Activated CD8-positive, alpha-beta T cell treated with anti-CD3 and anti-CD28 coated beads, Interleukin-2, amount 10 ng/mL, durations not matched to agents 7 days and 5 days (primary cell): ENCODE data around the gene GRIK2. TPM values are rescaled to one million over a fixed set of nuclear protein-coding genes. Genes with fewer than 3 reads are reported as not detected.
"Not testable (repeated sequence)": the region's sequence is repeated elsewhere in the genome, so short reads cannot be mapped to it uniquely, and the experiment has no call there.

Source experiments
- ATAC-seq: fragments of 150-1000 bp; cut with Tn5 transposase; one replicate; pipeline ENCODE4 v1.10.0; 2021; ENCODE audit warnings: moderate library complexity
- CTCF ChIA-PET: fragments of 350-600 bp; sonication (Branson Sonifier 250); formaldehyde crosslinking; loops from one replicate; lab custom pipeline; 2021; ENCODE audit warnings: antibody characterized with exemption; lab: Charles Lee
- POLR2A ChIA-PET: fragments of 350-600 bp; sonication (Branson Sonifier 250); formaldehyde crosslinking; loops from one replicate; lab custom pipeline; 2021; ENCODE audit warnings: antibody characterized with exemption; lab: Charles Lee
- DNase-seq: peaks from one replicate; pipeline ENCODE4 v3.0.0-alpha.2; 2020
- H3K27ac Mint-ChIP-seq: one replicate; pipeline ENCODE4 v1.8.0; 2021; ENCODE audit warnings: mild to moderate bottlenecking, mixed read lengths
- H3K27me3 Mint-ChIP-seq: one replicate; pipeline ENCODE4 v1.8.0; 2021; ENCODE audit warnings: low read depth, mixed read lengths
- H3K36me3 Mint-ChIP-seq: one replicate; pipeline ENCODE4 v1.8.0; 2021; ENCODE audit warnings: low read depth, mixed read lengths
- H3K4me1 Mint-ChIP-seq: one replicate; pipeline ENCODE4 v1.8.0; 2021; ENCODE audit warnings: low read depth, mixed read lengths
- H3K4me3 Mint-ChIP-seq: one replicate; pipeline ENCODE4 v1.8.0; 2021; ENCODE audit warnings: mild to moderate bottlenecking, mixed read lengths
- H3K9me3 Mint-ChIP-seq: one replicate; pipeline ENCODE4 v1.8.0; 2022; ENCODE audit warnings: mixed read lengths; ENCODE audit not compliant: insufficient read depth
- total RNA-seq, 2 experiments: library from RNA; stranded (reverse); gene quantifications; one replicate each; pipeline ENCODE4 v1.2.3, GENCODE V29; 2021

GRIK2 gene
- not detected for total RNA-seq

DNA sequence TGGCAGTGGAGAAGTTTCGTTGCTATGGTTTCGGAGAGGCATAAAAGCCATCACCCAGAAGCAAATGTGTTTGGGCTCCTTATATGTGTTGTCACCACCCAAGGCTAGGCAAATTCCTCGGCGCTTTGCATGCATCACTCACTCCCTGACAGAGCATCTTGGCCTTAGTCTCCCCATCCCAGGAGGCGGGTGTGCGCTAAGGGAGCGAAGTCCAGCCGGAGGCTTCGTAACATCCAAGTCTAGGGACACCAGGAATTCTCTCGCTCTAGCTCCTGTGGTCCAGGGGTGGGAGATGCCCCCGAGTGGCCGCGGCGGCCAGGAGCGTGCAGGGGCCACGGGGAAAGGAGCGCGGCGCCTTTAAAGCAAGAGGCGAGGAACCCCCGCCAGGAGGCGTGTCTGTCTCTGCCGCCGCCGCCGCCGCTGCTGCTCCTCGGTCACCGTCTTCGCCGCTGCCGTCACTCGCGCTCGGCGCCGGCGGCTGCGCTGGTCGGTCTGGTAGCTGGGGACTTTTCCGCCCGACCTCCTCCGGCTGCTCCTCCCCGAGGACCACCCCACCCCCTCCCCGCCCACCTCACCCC, at the start of gene GRIK2:
Gene GRIK2, plus strand, starts transcription at position 458 of the 578 bp plus-strand sequence.
- H3K27ac Mint-ChIP-seq, result no peak within 1 kb of the TSS
- DNase-seq (no peak), ATAC-seq (peak; percentile 33)
- ChIA-PET CTCF (interaction anchor here (1.1 kb wide), 1 partner anchor 10 kb away, joined by 3 read pairs; no protein-coding TSS in a partner anchor), POLR2A (no interaction called here)
- no peaks in the 10 kb centered on the region for H3K9me3 Mint-ChIP-seq
- peaks cover 3% of the 10 kb centered on the region for H3K36me3 Mint-ChIP-seq
- peaks cover 5% of the 10 kb centered on the region for H3K4me1 Mint-ChIP-seq
- peak within 1 kb of the TSS; percentile 5 for H3K4me3 Mint-ChIP-seq
- peaks cover 28% of the 10 kb centered on the region for H3K27me3 Mint-ChIP-seq

DNA sequence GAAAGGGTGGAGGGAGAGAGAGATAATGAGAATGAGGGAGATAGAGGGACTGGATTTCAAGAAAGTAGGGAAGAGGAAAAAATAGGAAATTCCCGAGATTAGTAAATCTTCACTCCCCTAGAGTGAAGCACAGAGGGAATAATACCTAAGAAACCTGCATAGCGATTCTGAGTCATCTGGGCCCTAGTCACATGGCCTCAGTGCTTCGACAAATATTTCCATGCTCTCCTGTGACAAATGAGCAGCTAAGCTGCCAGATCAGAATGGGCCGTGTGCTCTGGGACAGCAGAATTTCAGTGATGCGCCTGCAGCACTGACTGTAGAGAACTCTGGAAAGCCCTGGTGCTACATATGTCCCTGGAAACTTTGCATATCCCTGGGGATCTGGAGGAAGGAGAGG, 48.6 kb upstream of the GRIK2 start:
- H3K4me1 Mint-ChIP-seq, result no peaks in the 10 kb centered on the region
- ChIA-PET CTCF (no interaction called here), POLR2A (no interaction called here)
- ATAC-seq (no peak), DNase-seq (no peak)
- H3K36me3 Mint-ChIP-seq, result no peaks in the 10 kb centered on the region
- no peak overlapping the region for H3K4me3 Mint-ChIP-seq
- no peak overlapping the region for H3K27ac Mint-ChIP-seq
- H3K9me3 Mint-ChIP-seq, result no peaks in the 10 kb centered on the region
- H3K27me3 Mint-ChIP-seq, result no peaks in the 10 kb centered on the region

DNA sequence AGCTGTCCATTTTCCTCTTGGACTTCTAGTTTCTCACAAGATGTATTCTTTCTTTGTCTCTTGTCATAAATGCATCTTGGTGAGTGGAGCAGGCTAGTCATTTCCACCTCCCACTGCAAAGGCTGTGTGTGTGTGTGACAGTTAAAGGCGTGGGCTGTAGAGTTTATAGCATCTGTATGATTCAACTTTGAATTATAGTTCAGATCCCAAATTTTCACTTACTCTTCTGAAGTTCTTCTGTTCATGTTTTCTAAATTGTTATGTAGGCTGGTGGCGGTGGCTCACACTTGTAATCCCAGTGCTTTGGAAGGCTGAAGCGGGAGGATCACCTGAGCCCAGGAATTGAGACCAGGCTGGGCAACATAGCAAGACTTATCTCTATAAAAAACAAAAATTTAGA, 44.7 kb upstream of the GRIK2 start:
- POLR2A ChIA-PET, result no interaction called here
- ATAC-seq (no peak), DNase-seq (no peak)
- H3K9me3 Mint-ChIP-seq, result no peaks in the 10 kb centered on the region
- H3K27ac Mint-ChIP-seq, result no peak overlapping the region
- H3K4me3 Mint-ChIP-seq, result no peak overlapping the region
- no peaks in the 10 kb centered on the region for H3K4me1 Mint-ChIP-seq
- CTCF ChIA-PET, result no interaction called here
- H3K27me3 Mint-ChIP-seq, result no peaks in the 10 kb centered on the region
- H3K36me3 Mint-ChIP-seq, result no peaks in the 10 kb centered on the region

DNA sequence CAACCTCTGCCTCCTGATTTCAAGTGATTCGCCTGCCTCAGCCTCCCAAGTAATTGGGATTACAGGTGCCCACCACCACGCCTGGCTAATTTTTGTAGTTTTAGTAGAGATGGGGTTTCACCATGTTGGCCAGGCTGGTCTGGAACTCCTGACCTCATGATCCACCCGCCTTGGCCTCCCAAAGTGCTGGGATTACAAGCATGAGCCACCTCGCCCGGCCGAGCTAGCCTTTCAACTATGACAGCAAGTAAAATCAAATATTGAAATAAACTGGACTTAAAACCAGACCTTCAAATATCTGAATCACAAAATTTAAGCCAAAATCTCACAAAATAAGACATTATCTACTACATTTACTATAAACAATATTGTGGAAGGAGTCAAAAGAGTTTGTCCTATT, 42.9 kb upstream of the GRIK2 start:
- H3K9me3 Mint-ChIP-seq, H3K36me3 Mint-ChIP-seq, CTCF ChIA-PET, ATAC-seq, H3K27ac Mint-ChIP-seq, H3K4me3 Mint-ChIP-seq, DNase-seq, POLR2A ChIA-PET, H3K27me3 Mint-ChIP-seq, H3K4me1 Mint-ChIP-seq: not testable (repeated sequence)

DNA sequence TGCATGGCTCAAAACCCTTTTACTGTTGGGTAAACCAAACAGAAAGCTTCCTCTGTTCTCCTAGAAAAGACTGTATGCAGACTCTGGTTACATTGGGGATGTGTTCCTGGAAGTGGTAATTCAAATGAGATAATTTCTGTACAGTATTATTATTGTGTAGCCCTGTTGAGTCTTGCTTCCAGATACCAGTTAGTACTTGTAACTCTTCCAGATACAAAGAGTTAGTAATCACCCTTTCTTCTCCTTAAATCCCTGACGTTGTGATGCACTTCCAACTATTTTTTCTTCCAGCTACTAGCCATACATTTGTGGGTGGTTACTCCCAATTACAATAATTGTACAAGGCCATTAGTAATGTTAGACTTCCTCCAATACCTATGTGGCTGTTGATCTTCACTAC, 42.3 kb upstream of the GRIK2 start:
- H3K9me3 Mint-ChIP-seq, result no peaks in the 10 kb centered on the region
- ChIA-PET POLR2A (no interaction called here), CTCF (no interaction called here)
- H3K27ac Mint-ChIP-seq, result no peak overlapping the region
- H3K27me3 Mint-ChIP-seq, result no peaks in the 10 kb centered on the region
- H3K4me3 Mint-ChIP-seq, result no peak overlapping the region
- no peaks in the 10 kb centered on the region for H3K4me1 Mint-ChIP-seq
- ATAC-seq, result no peak
- no peaks in the 10 kb centered on the region for H3K36me3 Mint-ChIP-seq
- no peak for DNase-seq

DNA sequence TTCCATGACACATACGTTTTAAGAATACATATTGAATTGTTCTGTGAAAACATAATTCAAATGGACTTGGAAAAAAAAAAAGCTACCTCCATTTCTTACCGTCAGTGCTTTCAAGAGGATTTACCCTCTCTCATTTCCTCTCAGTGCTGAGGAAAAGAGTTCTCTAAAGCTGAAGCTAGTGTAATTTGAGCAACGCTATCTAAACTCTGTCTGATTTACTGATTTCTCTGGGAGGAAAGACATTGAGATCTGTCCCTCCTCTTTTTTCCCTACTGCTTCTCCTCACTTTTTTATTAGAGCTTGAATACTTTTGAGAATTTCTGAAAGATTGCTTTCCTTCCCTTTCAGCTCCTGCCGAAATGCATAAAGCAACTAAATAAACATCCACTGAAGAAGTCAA, 41.2 kb upstream of the GRIK2 start:
- H3K27ac Mint-ChIP-seq, result no peak overlapping the region
- DNase-seq (no peak), ATAC-seq (no peak)
- H3K36me3 Mint-ChIP-seq, result no peaks in the 10 kb centered on the region
- POLR2A ChIA-PET, result no interaction called here
- H3K27me3 Mint-ChIP-seq, result no peaks in the 10 kb centered on the region
- H3K9me3 Mint-ChIP-seq, result no peaks in the 10 kb centered on the region
- H3K4me1 Mint-ChIP-seq, result no peaks in the 10 kb centered on the region
- H3K4me3 Mint-ChIP-seq, result no peak overlapping the region
- CTCF ChIA-PET, result no interaction called here

DNA sequence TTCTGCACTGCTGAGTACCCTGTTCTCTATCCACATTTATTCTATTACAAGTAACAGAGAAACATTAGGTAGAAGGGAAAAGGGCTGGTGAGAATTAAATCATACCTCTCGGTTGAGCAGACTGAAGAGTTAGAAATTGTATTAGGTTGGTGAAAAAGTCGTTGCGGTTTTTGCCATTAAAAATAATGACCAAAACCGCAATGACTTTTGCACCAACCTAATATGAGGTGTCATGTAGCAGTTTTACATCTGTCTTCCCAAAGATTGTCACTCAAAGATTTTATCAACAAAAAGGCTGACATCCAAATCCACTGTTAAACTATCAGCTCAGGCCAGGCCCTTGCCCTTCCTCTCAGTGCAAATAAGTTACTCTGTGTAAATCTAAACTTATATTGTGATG, 28.3 kb upstream of the GRIK2 start:
- DNase-seq (no peak), ATAC-seq (no peak)
- Mint-ChIP-seq H3K27me3 (no peaks in the 10 kb centered on the region), H3K27ac (no peak overlapping the region), H3K4me3 (no peak overlapping the region), H3K9me3 (no peaks in the 10 kb centered on the region), H3K4me1 (no peaks in the 10 kb centered on the region), H3K36me3 (no peaks in the 10 kb centered on the region)
- ChIA-PET CTCF (no interaction called here), POLR2A (no interaction called here)

DNA sequence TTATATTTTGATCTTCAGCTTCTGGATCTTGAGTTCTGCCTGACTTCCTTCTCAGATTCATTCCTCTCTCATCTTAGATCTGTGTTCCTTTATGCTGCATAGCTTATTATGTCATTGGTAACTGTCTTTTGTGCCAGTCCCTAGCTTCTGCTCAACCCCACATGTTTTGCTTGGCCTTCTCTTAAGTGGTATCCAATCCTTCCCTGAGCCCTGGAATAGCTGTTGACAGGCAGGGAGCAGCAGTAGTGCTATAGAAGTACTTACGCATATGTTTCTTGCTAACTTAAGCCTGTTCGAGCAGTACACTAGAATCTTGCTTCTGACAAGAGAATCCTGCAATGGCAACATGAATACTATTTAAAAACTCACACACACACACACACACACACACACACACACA, 13.6 kb upstream of the GRIK2 start:
- H3K27me3 Mint-ChIP-seq, result no peaks in the 10 kb centered on the region
- H3K27ac Mint-ChIP-seq, result no peak overlapping the region
- no peaks in the 10 kb centered on the region for H3K9me3 Mint-ChIP-seq
- no peak overlapping the region for H3K4me3 Mint-ChIP-seq
- ATAC-seq (no peak), DNase-seq (no peak)
- no peaks in the 10 kb centered on the region for H3K36me3 Mint-ChIP-seq
- H3K4me1 Mint-ChIP-seq, result no peaks in the 10 kb centered on the region
- ChIA-PET CTCF (no interaction called here), POLR2A (no interaction called here)

DNA sequence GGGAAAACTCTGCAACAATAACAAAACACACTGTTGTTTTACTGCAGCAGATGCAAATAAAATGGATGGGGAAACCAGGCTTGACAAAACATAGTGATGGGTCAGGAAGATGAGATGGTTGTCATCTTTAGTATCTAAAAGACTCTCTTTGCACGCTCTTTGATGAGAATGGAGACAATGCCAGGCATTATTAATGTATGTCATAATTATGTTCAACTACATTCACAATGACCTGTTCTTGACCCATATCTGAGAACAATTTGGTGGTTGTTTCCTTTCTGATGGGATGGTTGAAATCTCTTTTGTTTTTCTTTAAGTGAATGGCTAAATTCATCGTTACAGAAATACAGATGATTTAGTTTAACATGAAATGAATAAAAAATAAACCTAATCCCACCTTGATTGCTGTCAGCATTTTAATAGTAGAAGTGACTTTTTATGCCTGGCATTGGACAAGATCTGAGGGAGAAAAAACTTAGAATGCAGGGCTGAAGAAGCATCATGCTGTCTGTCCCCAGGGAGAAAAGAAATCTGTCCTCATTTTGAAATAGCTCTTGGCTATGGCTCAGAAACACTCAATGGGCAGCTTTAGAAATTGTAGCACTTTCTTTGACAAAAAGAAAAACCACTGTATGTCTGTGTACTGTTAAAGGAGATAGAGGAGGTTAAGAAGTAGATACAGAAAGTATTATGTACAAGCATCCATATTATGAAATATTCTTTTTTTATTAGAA, 12.4 kb upstream of the GRIK2 start:
- no peak for ATAC-seq
- no peaks in the 10 kb centered on the region for H3K9me3 Mint-ChIP-seq
- no peaks in the 10 kb centered on the region for H3K36me3 Mint-ChIP-seq
- H3K4me3 Mint-ChIP-seq, result no peak overlapping the region
- CTCF ChIA-PET, result no interaction called here
- H3K27ac Mint-ChIP-seq, result no peak overlapping the region
- no peak for DNase-seq
- POLR2A ChIA-PET, result no interaction called here
- H3K4me1 Mint-ChIP-seq, result no peaks in the 10 kb centered on the region
- no peaks in the 10 kb centered on the region for H3K27me3 Mint-ChIP-seq

DNA sequence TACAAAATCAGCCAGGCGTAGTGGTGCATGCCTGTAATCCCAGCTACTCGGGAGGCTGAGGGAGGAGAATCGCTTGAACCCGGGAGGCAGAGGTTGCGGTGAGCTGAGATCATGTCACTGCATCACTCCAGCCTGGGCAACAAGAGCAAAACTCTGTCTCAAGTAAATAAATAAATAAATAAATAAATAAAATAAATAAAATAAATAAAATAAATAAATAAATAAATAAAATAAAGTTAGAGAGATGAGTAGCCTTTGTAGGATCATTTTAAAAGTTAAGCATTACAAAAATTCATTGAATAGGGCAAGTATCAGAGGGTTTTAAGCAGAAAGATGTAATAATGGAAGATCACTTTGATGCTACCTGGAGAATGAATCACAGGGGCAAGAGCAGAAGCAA, 9.8 kb upstream of the GRIK2 start:
- DNase-seq, H3K27ac Mint-ChIP-seq, H3K36me3 Mint-ChIP-seq, H3K9me3 Mint-ChIP-seq, H3K27me3 Mint-ChIP-seq, ATAC-seq, POLR2A ChIA-PET, CTCF ChIA-PET, H3K4me3 Mint-ChIP-seq, H3K4me1 Mint-ChIP-seq: not testable (repeated sequence)

DNA sequence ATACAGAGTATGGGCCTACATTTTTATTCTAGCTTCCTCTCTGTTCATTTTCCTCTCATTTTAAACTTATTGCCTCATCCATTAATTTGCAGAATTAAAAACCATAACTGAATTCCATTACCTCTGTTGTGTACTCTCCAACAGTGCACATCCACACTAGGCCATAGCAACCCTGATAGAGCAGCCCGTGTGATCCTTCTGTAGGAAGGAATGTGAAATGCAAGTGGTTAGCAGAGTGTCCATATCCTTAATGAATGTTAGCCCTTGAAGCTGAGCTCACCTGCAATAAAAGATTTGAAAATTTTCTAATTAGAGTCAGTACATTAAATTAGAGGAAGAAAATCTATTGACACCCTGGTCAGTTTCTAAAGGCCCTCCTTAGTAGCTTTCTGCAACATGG, 6.5 kb upstream of the GRIK2 start:
- no peaks in the 10 kb centered on the region for H3K4me1 Mint-ChIP-seq
- H3K36me3 Mint-ChIP-seq, result no peaks in the 10 kb centered on the region
- H3K27me3 Mint-ChIP-seq, result peaks cover 7% of the 10 kb centered on the region
- no peak for DNase-seq
- no peak overlapping the region for H3K4me3 Mint-ChIP-seq
- ATAC-seq, result no peak
- ChIA-PET CTCF (no interaction called here), POLR2A (no interaction called here)
- H3K27ac Mint-ChIP-seq, result no peak overlapping the region
- no peaks in the 10 kb centered on the region for H3K9me3 Mint-ChIP-seq

DNA sequence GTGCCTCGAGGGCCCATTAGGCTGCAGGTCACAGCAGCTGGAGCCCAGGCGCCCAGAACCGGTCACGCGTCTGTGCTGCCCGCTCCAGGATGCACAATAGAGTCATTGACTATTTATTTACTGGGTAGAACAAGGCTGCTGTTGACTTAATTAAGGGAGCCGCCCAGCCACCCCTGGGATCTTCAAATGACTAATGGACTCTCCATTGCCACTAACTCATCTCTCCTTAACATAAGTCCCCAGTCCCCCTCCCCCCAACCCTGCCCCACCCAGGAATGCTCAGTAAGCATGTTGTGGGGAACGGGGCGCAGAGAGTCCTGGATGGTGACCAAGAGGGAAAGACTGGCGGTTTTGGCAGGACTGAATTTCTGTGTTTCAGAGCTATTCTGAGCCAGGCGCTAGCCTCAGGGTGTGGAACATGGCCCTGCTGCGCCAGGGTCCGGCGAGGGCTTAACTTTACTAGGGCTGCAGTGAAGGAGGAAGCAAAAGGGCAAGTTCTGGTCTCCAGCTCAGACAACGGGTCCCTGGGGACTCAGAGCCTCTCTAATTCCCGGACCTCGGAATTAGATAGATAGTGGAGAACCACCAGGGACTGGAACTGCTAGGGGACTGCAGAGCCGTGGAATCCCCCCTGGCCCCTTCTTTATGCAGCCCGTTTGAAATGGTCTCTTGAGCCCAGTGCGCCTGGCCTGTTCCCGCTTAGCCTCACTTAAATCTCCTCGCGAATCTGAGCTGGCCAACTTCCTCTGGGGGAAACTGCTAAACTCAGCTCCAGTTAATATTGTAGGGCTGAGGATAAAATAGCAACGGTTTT, 1.5 kb upstream of the GRIK2 start:
- Mint-ChIP-seq H3K27me3 (peaks cover 27% of the 10 kb centered on the region), H3K4me1 (peaks cover 5% of the 10 kb centered on the region), H3K27ac (no peak overlapping the region), H3K9me3 (no peaks in the 10 kb centered on the region), H3K4me3 (no peak overlapping the region), H3K36me3 (peaks cover 3% of the 10 kb centered on the region)
- CTCF ChIA-PET, result no interaction called here
- ATAC-seq (no peak), DNase-seq (no peak)
- POLR2A ChIA-PET, result interaction anchor here (0.6 kb wide), 1 partner anchor 60 kb away, joined by 3 read pairs; no protein-coding TSS in a partner anchor
